Adipocyte (in vitro differentiated cells): ENCODE data around the gene CLN5.
"Not testable (repeated sequence)": the region's sequence is repeated elsewhere in the genome, so short reads cannot be mapped to it uniquely, and the experiment has no call there.

Source experiments
- DNase-seq: peaks from one replicate; pipeline ENCODE4 v3.0.0-alpha.2; 2015; ENCODE audit warnings: low read depth
- H3K27me3 ChIP-seq: replicated peaks from 2 replicates; pipeline ENCODE4 v1.7.0; 2013; ENCODE audit warnings: mild to moderate bottlenecking, low read length, moderate library complexity; ENCODE audit not compliant: control insufficient read depth, insufficient read depth
- H3K36me3 ChIP-seq: 2 replicates; pipeline ENCODE4 v1.7.0; 2013; ENCODE audit warnings: low read length, mild to moderate bottlenecking, moderate library complexity; ENCODE audit not compliant: control insufficient read depth, insufficient read depth, severe bottlenecking
- H3K4me1 ChIP-seq: 2 replicates; pipeline ENCODE4 v1.7.0; 2013; ENCODE audit warnings: mild to moderate bottlenecking, low read length, moderate library complexity; ENCODE audit not compliant: control insufficient read depth, insufficient read depth
- H3K4me3 ChIP-seq: 2 replicates; pipeline ENCODE4 v1.7.0; 2013; ENCODE audit warnings: mild to moderate bottlenecking, low read length, moderate library complexity
- H3K9ac ChIP-seq: 2 replicates; pipeline ENCODE4 v1.7.0; 2013; ENCODE audit warnings: mild to moderate bottlenecking, low read length, moderate library complexity
- H3K9me3 ChIP-seq: 2 replicates; pipeline ENCODE4 v1.7.0; 2013; ENCODE audit warnings: mild to moderate bottlenecking, low read length, moderate library complexity; ENCODE audit not compliant: control insufficient read depth

CLN5 gene

GRCh38 chr13:76959734-76960133, 32.1 kb upstream of the CLN5 start:
- H3K9me3 ChIP-seq = peaks cover 18% of the 10 kb centered on the region
- not testable (repeated sequence) for H3K27me3 ChIP-seq, H3K36me3 ChIP-seq, H3K4me1 ChIP-seq, H3K9ac ChIP-seq, H3K4me3 ChIP-seq, DNase-seq

DNA sequence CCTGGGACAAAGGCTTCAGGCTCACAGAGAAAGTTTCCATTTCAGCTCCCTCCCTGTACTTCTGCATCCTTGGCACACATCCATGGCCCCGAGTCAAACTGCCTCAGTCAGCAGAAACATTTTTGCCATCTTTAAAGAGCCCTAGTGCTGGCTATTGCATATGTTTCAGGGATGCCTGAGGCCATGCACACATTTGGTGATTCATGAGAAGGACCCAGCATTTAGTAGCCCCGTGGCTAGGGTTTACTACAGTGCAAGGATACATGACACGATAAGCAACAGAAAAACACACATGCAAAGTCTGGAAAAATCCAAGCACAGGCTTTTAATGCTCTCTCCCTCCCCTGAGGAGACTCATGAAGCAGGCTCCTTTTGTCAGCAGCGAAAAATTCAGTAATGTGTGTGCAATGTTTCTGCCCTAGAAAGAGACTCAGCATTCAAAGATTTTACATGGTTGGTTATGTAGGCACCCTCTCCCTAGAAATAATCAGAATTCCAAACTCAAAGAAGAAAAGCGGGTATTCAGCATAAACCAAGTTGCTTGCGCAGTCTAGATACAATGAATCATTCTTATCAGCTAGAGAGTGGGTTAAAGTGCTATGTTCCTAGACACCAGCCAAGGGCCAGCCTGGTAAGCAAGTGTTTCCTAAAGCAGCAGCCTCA, 26.0 kb upstream of the CLN5 start:
- Histone ChIP-seq H3K4me3 (peak overlapping the region; percentile 50), H3K9me3 (peaks cover under 1% of the 10 kb centered on the region)
- DNase-seq = peak; percentile 91

GRCh38 chr13:76967031-76967430, 24.9 kb upstream of the CLN5 start:
- DNase-seq = no peak
- H3K36me3 ChIP-seq = no peaks in the 10 kb centered on the region
- no peak overlapping the region for H3K4me3 ChIP-seq
- no peak overlapping the region for H3K9ac ChIP-seq
- no peaks in the 10 kb centered on the region for H3K27me3 ChIP-seq
- no peaks in the 10 kb centered on the region for H3K9me3 ChIP-seq
- peaks cover 19% of the 10 kb centered on the region for H3K4me1 ChIP-seq

More for the DNA sequence above, 26.0 kb upstream of the CLN5 start:
- no peaks in the 10 kb centered on the region for H3K36me3 ChIP-seq
- no peaks in the 10 kb centered on the region for H3K27me3 ChIP-seq
- peak overlapping the region; percentile 44 for H3K9ac ChIP-seq
- peaks cover 19% of the 10 kb centered on the region for H3K4me1 ChIP-seq

DNA sequence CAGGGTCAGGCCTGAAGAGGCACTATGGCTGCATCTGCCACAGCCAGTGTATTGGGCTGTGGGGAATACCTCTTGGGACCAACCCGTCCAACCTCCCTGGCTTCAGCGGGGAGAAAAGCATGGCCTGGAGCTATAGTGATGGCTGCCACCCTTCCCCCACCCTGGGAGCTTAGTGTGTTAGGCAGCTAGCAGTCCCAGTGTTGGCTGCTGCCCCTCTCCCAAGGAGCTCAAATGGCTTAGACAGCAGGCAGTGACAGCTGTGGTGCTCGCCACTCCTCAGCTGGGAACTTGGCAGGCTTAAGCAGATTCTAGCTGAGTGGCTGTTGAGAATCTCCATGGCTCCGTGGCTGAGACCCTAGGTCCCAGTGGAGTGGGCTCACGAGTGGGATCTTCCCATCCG, 23.8 kb upstream of the CLN5 start:
- no peak for DNase-seq
- no peak overlapping the region for H3K4me3 ChIP-seq

DNA sequence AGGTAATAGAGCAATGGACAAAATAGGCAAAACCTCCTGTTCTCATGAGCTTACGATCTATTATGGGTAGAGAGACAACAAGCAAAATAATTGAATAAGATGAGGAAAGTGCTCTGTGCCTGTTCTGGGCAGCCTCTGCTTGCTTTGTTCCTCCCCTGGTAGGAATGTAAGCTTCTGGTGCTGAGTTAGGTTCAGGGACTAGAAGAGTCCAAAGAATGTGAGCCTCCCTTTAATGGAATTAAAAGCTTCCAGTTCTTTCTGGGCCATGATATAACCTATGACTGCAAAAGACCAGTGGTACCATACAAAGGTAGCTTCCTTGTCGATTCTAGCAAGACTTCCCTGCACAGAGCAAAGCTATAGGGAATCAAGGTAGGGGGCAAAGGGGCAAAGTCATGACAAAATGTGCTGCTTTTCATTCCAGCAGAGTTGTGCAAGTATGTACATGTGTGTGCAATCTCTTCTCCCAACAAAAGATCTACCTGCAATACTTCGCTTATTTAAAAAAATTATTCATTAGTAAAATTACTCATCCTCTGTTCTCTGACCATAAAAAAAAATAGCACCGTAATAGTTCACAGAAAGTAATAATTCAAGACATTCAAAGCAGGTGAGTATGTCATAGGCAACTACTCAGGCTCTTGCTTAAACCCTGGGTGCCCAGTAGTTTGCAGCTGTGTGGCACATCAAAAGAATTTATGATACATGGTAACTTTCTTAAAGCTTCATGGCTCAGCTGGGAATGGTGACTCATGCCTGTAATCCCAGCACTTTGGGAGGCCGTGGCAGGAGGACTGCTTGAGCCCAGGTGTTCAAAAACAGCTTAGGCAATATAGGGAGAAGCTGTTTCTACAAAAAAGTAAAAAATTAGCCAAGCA, 22.2 kb upstream of the CLN5 start:
- H3K4me3 ChIP-seq = no peak overlapping the region
- H3K9ac ChIP-seq = no peak overlapping the region
- H3K9me3 ChIP-seq = no peaks in the 10 kb centered on the region
- H3K36me3 ChIP-seq = no peaks in the 10 kb centered on the region
- peak; percentile 40 for DNase-seq
- H3K27me3 ChIP-seq = no peaks in the 10 kb centered on the region
- H3K4me1 ChIP-seq = peaks cover 19% of the 10 kb centered on the region

More for the DNA sequence above, 23.8 kb upstream of the CLN5 start:
- Histone ChIP-seq H3K36me3 (no peaks in the 10 kb centered on the region), H3K9me3 (no peaks in the 10 kb centered on the region), H3K9ac (no peak overlapping the region), H3K27me3 (no peaks in the 10 kb centered on the region), H3K4me1 (peaks cover 19% of the 10 kb centered on the region)

DNA sequence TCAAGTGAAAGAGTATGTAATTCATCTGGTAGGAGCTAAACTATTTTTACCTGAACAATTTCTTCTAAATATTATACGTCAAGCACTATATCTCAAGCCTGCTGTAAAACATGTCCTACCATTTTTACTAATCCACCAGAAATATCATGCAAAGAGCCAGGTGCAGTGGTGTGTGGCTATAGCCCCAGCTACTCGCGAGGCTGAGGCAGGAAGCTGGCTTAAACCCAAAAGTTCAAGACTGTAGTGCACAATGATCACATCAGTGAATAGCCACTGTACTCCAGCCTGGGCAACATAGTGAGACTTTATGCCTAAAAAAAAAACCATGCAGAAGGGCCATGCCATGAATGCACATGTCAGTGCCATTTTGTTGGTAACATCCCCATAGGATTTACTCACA, 20.7 kb upstream of the CLN5 start:
- peaks cover 7% of the 10 kb centered on the region for H3K4me1 ChIP-seq
- DNase-seq = no peak
- no peaks in the 10 kb centered on the region for H3K36me3 ChIP-seq
- no peaks in the 10 kb centered on the region for H3K9me3 ChIP-seq
- no peak overlapping the region for H3K9ac ChIP-seq
- no peak overlapping the region for H3K4me3 ChIP-seq
- no peaks in the 10 kb centered on the region for H3K27me3 ChIP-seq

DNA sequence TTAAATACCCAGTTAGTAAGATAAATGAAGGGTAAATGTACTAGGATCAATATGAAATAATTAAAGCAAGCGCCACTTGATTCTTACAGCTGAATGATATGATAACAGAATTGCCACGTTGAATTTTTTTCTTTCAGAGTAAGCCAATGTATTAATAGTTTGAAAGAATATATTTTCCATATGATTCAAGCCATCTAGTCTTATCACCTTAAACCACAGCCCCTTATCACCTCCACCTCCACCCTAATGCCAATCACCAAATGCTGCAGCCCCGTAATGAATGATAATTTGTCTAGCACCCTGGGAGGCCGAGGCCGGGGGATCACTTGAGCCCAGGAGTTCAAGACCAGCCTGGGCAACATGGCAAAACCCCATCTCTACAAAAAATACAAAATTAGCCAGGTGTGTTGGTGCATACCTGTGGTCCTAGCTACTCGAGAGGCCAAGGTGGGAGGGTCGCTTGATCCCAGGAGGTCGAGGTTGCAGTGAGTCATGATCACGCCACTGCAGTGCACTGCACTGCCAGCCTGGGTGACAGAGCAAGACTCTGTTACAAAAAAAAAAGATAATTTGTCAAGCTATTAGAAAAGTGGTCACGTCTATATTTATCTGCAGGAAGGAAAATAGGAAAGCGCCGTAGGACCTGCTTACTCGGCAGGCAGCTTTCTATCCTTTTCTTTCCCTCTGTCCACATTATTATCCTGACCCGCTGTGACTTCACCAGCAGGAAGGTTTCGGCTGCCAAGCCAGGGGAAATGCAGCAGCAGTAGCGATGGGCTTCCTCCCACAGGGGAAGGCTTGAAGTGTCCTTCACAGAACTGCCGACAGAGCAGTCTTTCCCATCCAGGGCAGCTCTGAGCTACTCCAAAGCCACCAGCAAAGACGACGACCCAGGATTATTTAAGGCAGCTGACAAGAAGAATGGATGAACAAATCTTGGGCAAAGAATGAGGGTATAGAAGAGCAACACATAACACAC, 19.7 kb upstream of the CLN5 start:
- no peak for DNase-seq
- no peak overlapping the region for H3K9ac ChIP-seq

DNA sequence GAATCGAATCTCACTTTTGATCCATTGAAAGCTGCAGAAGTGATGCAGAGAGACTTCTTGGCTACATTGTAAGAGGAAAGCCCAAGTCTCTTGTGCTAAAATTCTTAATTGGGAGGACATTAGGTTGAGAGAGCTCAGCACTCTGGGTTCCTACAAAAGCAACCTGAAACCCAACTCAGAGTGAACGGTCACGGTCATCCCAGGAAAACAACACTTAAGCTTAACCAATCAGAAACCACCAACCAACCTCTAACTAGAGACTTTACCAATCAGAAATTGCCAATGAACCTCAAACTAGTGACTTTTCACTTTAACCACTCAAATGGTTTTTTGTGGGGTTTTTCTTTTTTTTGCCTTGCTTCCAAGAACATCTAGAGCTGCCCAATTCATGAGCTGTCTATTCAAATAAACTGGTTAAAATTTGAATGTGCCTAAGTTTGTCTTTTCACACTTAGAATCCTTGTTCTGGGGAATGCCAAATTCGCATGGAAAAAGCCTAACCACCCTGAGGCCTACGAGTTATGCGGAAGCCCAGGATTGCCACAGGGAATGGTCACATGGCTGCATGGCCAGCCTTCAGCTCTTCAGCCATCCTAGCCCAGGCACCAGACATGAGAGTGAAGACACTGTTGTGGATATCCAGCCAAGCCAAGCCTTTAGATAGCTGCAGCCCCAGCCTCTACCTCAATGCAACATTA, 17.8 kb upstream of the CLN5 start:
- DNase-seq = no peak
- Histone ChIP-seq H3K9me3 (no peaks in the 10 kb centered on the region), H3K9ac (no peak overlapping the region), H3K27me3 (no peaks in the 10 kb centered on the region), H3K4me3 (no peak overlapping the region), H3K4me1 (peaks cover 3% of the 10 kb centered on the region), H3K36me3 (no peaks in the 10 kb centered on the region)

More for the DNA sequence above, 19.7 kb upstream of the CLN5 start:
- H3K36me3 ChIP-seq = no peaks in the 10 kb centered on the region
- no peaks in the 10 kb centered on the region for H3K9me3 ChIP-seq
- H3K27me3 ChIP-seq = no peaks in the 10 kb centered on the region
- no peak overlapping the region for H3K4me3 ChIP-seq
- H3K4me1 ChIP-seq = peaks cover 3% of the 10 kb centered on the region

- Histone ChIP-seq H3K4me1 (no peaks in the 10 kb centered on the region), H3K27me3 (no peaks in the 10 kb centered on the region), H3K9ac (no peak overlapping the region), H3K4me3 (no peak overlapping the region), H3K9me3 (no peaks in the 10 kb centered on the region), H3K36me3 (no peaks in the 10 kb centered on the region)
- no peak for DNase-seq
Measured at GRCh38 chr13:76974618-76974975, 17.3 kb upstream of the CLN5 start.

DNA sequence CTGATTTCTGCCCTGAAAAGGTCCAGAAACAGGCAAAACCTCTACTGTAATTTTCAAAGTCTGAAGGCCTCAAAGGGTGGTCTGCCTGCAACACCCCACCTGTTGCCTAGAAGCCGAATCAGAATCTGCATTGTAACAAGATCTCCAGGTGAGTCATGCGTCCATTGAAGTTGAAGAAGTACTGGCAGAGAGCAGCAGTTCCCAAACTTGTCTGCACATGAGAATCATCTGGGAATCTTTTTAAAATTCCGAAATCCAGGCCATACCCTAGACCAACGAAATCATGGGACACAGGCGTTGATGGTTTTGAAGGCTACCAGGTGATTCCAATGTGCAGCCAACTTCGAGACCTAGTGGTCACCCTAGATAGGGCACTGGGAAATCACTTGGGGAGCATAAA, 16.0 kb upstream of the CLN5 start:
- no peak overlapping the region for H3K9ac ChIP-seq
- H3K4me1 ChIP-seq = no peaks in the 10 kb centered on the region
- no peaks in the 10 kb centered on the region for H3K36me3 ChIP-seq
- no peaks in the 10 kb centered on the region for H3K9me3 ChIP-seq
- no peak overlapping the region for H3K4me3 ChIP-seq
- no peaks in the 10 kb centered on the region for H3K27me3 ChIP-seq
- DNase-seq = no peak
